K562 (cell line): Measurements from ENCODE around the gene SLC25A1. TPM values are rescaled to one million over a fixed set of nuclear protein-coding genes. Genes with fewer than 3 reads are reported as not detected.
A peak's percentile ranks its signal among the peaks of the same experiment; 100 is the strongest.

Experiments
- CREBBP ChIP-seq: IDR thresholded peaks from one replicate; pipeline ENCODE4 v1.6.1; 2012; ENCODE audit warnings: low read depth, mild to moderate bottlenecking, control low read depth, inconsistent platforms, low read length
- MAX ChIP-seq: sonication (generic); formaldehyde crosslinking; IDR thresholded peaks from 2 replicates; pipeline ENCODE4 v1.9.0; 2022; ENCODE audit warnings: mild to moderate bottlenecking, missing genetic modification reagents
- NCOA1 ChIP-seq: fragments of 450-650 bp; IDR thresholded peaks from 2 replicates; pipeline ENCODE4 v1.6.1; 2016; ENCODE audit warnings: low read depth
- PKNOX1 ChIP-seq: fragments of 450-650 bp; IDR thresholded peaks from 2 replicates; pipeline ENCODE4 v1.6.1; 2016
- USF2 ChIP-seq: sonication (generic); formaldehyde crosslinking; IDR thresholded peaks from 2 replicates; pipeline ENCODE4 v1.5.0; 2020; ENCODE audit warnings: missing genetic modification reagents
- ZBTB40 ChIP-seq, 2 experiments: fragments of 450-650 bp in 1 of 2; sonication (generic) in 1 of 2; formaldehyde crosslinking in 1 of 2; IDR thresholded peaks; 2 replicates each; pipeline versions ENCODE4 v1.7.1 to v1.9.0; 2016 to 2022; ENCODE audit warnings: inconsistent platforms in 1 of 2, mild to moderate bottlenecking in 1 of 2, missing genetic modification reagents in 1 of 2
- ZNF407 ChIP-seq: fragments of 450-650 bp; IDR thresholded peaks from 2 replicates; pipeline ENCODE4 v1.6.1; 2016; ENCODE audit warnings: low read depth
- polyA plus RNA-seq, 8 experiments: library from polyadenylated mRNA; depleted of rRNA in 4 of 8; stranded (reverse) in 5 of 8; unstranded in 3 of 8; fragments of >200 nt; fragmentation: Nextera tagmentation in 2 of 8; fragmentation: Illumina TruSeq in 1 of 8; extraction: Ambion mirVana in 2 of 8; extraction: Trizol in 1 of 8; gene quantifications; 2 replicates each; pipeline versions ENCODE4 v1.2.1 to v1.2.3, GENCODE V29; 2011 to 2014; ENCODE audit warnings: inconsistent platforms in 1 of 8, missing spikeins in 1 of 8
- total RNA-seq, 7 experiments: library from RNA; depleted of rRNA in 6 of 7; stranded (reverse); fragments of >200 nt in 6 of 7; fragmentation: Illumina TruSeq in 2 of 7; extraction: Trizol in 2 of 7; gene quantifications; 2 replicates each; pipeline versions ENCODE4 v1.2.1 to v1.2.3, GENCODE V29; 2011 to 2021; ENCODE audit warnings: low replicate concordance in 1 of 7

SLC25A1 gene
- total and polyA plus RNA-seq, 9 of the 15 experiments (the other 6 are each of a cell fraction or from before 2014, with no cell fraction given) = 11.0 to 408 (median 110) TPM

GRCh38 chr22:19210188-19210587, 31.7 kb upstream of the SLC25A1 start (continued):
- TF ChIP-seq ZBTB40 (IDR thresholded peaks at IDR 0.05) = no peak
- no peak for TF ChIP-seq ZBTB40 (CRISPR knock-in tag; IDR thresholded peaks at IDR 0.05)
- TF ChIP-seq USF2 (CRISPR knock-in tag) = no peak; the same call in 1 of the 2 replicates
- TF ChIP-seq NCOA1 = no peak
- no peak for TF ChIP-seq CREBBP
- 0 out of 2 replicates have a peak, but pooled peaks have one; percentile 51 for TF ChIP-seq MAX
- TF ChIP-seq ZNF407 = no peak
- TF ChIP-seq PKNOX1 = no peak
